Thyroid gland (tissue), 4 donors: ENCODE measurements around the gene WHRN.

Experiments used
- CTCF ChIP-seq, 6 experiments: fragments of 200-600 bp in 3 of 6; fragments of 450-650 bp in 3 of 6; sonication (generic) in 3 of 6; IDR thresholded peaks; one replicate each; pipeline ENCODE4 v1.5.1; 2016 to 2019; ENCODE audit warnings: antibody characterized with exemption in 6 of 6, mild to moderate bottlenecking in 2 of 6, inconsistent platforms in 1 of 6, moderate library complexity in 1 of 6
- POLR2A ChIP-seq, 2 donors: fragments of 450-650 bp; IDR thresholded peaks; one replicate each; pipeline ENCODE4 v1.6.1; 2017; ENCODE audit warnings: antibody characterized with exemption in 2 of 2, mild to moderate bottlenecking in 2 of 2, moderate library complexity in 1 of 2

GRCh38 chr9:114538241-114538640, 33.0 kb upstream of the WHRN start:
- TF ChIP-seq CTCF (IDR thresholded peaks at IDR 0.05) (peak in 1 of 6 experiments; percentile 15), POLR2A (IDR thresholded peaks at IDR 0.05) (no peak)
